Measurements from ENCODE around the gene HSPG2. TPM values are rescaled to one million over a fixed set of nuclear protein-coding genes. Genes with fewer than 3 reads are reported as not detected.
A peak's percentile ranks its signal among the peaks of the same experiment; 100 is the strongest.

Gene HSPG2
- total and polyA plus RNA-seq, 9 of the 15 experiments (the other 6 are each of a cell fraction or from before 2014, with no cell fraction given), result 0.14 to 160 (median 15.7) TPM

DNA sequence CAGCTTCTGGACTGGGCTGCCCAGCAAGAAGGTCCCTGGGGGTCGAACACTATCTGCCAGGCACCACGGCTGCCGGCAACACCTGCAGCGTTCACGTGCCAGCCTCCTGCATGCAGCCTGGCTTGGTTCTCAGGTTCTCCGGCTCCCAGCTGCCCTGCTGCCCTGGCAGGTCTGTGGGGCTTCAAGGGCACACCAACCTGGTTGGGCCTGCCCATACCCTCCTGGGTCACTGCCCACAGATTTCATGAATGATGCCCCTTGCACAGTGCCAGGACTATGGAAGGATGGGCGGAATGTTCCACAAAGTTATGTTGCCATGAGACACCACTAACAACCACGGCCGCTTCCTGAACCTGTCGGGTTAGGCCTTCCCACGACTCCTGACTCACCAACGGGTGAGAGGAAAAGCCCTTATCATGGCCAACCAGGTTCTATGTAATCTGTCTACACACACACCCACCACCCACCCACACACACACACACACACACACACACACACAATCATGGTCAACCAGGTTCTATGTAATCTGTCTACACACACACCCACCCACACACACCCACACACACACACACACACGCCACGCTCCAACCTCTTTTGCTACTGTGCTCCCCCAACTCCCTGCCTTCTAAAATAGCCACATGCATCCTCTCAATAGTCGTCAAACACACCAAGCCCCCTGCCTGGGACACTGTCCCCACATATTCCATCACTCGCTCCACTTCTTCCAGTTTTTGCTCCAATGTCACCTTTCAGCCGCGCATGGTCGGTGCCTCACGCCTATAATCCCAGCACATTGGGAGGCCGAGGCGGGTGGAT is 32.2 kb downstream of the HSPG2 start (continued):
- TF ChIP-seq ZNF133 (CRISPR knock-in tag; IDR thresholded peaks at IDR 0.05), result no peak
- TF ChIP-seq ZNF324 (CRISPR knock-in tag; IDR thresholded peaks at IDR 0.05), result peak; percentile 7
- TF ChIP-seq, protein P1, sequence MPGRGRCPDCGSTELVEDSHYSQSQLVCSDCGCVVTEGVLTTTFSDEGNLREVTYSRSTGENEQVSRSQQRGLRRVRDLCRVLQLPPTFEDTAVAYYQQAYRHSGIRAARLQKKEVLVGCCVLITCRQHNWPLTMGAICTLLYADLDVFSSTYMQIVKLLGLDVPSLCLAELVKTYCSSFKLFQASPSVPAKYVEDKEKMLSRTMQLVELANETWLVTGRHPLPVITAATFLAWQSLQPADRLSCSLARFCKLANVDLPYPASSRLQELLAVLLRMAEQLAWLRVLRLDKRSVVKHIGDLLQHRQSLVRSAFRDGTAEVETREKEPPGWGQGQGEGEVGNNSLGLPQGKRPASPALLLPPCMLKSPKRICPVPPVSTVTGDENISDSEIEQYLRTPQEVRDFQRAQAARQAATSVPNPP (IDR thresholded peaks at IDR 0.05; ENCODE audit: borderline replicate concordance, insufficient read depth, insufficient read length), result no peak
- TF ChIP-seq, protein P2, sequence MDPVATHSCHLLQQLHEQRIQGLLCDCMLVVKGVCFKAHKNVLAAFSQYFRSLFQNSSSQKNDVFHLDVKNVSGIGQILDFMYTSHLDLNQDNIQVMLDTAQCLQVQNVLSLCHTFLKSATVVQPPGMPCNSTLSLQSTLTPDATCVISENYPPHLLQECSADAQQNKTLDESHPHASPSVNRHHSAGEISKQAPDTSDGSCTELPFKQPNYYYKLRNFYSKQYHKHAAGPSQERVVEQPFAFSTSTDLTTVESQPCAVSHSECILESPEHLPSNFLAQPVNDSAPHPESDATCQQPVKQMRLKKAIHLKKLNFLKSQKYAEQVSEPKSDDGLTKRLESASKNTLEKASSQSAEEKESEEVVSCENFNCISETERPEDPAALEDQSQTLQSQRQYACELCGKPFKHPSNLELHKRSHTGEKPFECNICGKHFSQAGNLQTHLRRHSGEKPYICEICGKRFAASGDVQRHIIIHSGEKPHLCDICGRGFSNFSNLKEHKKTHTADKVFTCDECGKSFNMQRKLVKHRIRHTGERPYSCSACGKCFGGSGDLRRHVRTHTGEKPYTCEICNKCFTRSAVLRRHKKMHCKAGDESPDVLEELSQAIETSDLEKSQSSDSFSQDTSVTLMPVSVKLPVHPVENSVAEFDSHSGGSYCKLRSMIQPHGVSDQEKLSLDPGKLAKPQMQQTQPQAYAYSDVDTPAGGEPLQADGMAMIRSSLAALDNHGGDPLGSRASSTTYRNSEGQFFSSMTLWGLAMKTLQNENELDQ (CRISPR knock-in tag; IDR thresholded peaks at IDR 0.05; ENCODE audit: borderline replicate concordance), result 0 out of 2 replicates have a peak, but pooled peaks have one; percentile 83
- no peak for TF ChIP-seq ZFP30 (CRISPR knock-in tag; IDR thresholded peaks at IDR 0.05; ENCODE audit: borderline replicate concordance)
- peak; percentile 100 for TF ChIP-seq OTX1 (CRISPR knock-in tag; IDR thresholded peaks at IDR 0.05)
- peak; percentile 100 for TF ChIP-seq TCF3 (CRISPR knock-in tag; IDR thresholded peaks at IDR 0.05)
- TF ChIP-seq GTF2F1 (IDR thresholded peaks at IDR 0.05; ENCODE audit: low read depth, low read length), result peak; percentile 48; the same call in 1 of the 2 replicates
- TF ChIP-seq PHF20 (IDR thresholded peaks at IDR 0.05; ENCODE audit: partially characterized antibody), result peak; percentile 98
- TF ChIP-seq, protein P3, sequence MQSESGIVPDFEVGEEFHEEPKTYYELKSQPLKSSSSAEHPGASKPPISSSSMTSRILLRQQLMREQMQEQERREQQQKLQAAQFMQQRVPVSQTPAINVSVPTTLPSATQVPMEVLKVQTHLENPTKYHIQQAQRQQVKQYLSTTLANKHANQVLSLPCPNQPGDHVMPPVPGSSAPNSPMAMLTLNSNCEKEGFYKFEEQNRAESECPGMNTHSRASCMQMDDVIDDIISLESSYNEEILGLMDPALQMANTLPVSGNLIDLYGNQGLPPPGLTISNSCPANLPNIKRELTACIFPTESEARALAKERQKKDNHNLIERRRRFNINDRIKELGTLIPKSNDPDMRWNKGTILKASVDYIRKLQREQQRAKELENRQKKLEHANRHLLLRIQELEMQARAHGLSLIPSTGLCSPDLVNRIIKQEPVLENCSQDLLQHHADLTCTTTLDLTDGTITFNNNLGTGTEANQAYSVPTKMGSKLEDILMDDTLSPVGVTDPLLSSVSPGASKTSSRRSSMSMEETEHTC (IDR thresholded peaks at IDR 0.05), result peak; percentile 95
- TF ChIP-seq SUPT5H (IDR thresholded peaks at IDR 0.05), result peak; percentile 68
- peak; percentile 100 for TF ChIP-seq HLTF (IDR thresholded peaks at IDR 0.05)
- TF ChIP-seq, protein P4, sequence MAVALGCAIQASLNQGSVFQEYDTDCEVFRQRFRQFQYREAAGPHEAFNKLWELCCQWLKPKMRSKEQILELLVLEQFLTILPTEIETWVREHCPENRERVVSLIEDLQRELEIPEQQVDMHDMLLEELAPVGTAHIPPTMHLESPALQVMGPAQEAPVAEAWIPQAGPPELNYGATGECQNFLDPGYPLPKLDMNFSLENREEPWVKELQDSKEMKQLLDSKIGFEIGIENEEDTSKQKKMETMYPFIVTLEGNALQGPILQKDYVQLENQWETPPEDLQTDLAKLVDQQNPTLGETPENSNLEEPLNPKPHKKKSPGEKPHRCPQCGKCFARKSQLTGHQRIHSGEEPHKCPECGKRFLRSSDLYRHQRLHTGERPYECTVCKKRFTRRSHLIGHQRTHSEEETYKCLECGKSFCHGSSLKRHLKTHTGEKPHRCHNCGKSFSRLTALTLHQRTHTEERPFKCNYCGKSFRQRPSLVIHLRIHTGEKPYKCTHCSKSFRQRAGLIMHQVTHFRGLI (CRISPR knock-in tag; IDR thresholded peaks at IDR 0.05), result peak; percentile 76; the same call in 1 of the 2 replicates
- TF ChIP-seq PML (IDR thresholded peaks at IDR 0.05; ENCODE audit: low read length), result peak; percentile 99
- peak; percentile 100 for TF ChIP-seq CBFA2T2 (conservative IDR thresholded peaks at IDR 0.05)
- TF ChIP-seq NEUROD1 (IDR thresholded peaks at IDR 0.05; ENCODE audit: borderline replicate concordance, low read depth, low read length, partially characterized antibody), result peak; percentile 98
- TF ChIP-seq, protein P5, sequence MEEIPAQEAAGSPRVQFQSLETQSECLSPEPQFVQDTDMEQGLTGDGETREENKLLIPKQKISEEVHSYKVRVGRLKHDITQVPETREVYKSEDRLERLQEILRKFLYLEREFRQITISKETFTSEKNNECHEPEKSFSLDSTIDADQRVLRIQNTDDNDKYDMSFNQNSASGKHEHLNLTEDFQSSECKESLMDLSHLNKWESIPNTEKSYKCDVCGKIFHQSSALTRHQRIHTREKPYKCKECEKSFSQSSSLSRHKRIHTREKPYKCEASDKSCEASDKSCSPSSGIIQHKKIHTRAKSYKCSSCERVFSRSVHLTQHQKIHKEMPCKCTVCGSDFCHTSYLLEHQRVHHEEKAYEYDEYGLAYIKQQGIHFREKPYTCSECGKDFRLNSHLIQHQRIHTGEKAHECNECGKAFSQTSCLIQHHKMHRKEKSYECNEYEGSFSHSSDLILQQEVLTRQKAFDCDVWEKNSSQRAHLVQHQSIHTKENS (CRISPR knock-in tag; IDR thresholded peaks at IDR 0.05), result no peak
- peak; percentile 99 for TF ChIP-seq FOXM1 (IDR thresholded peaks at IDR 0.05; ENCODE audit: low read depth)
- TF ChIP-seq FOXM1 (CRISPR knock-in tag; IDR thresholded peaks at IDR 0.05; ENCODE audit: low read depth), result no peak
